Uterus (tissue), 4 donors: ENCODE data around the gene DOCK4. TPM values are rescaled to one million over a fixed set of nuclear protein-coding genes. Genes with fewer than 3 reads are reported as not detected.

Experiments
- DNase-seq, 2 donors: peaks; one replicate each; pipeline ENCODE4 v3.0.0-alpha.2; 2019 to 2020
- H3K27ac ChIP-seq, 2 donors: fragments of 200-600 bp; sonication (generic); 1 replicate in 1 of 2; 2 replicates in 1 of 2; pipeline ENCODE4 v1.5.1; 2016 to 2018
- H3K27me3 ChIP-seq, 2 donors: fragments of 200-600 bp; sonication (generic); one replicate each; pipeline ENCODE4 v1.5.1; 2018 to 2019; ENCODE audit warnings: control low read depth in 1 of 2
- H3K36me3 ChIP-seq, 2 donors: fragments of 200-600 bp; sonication (generic); one replicate each; pipeline ENCODE4 v1.5.1; 2019; ENCODE audit warnings: control low read depth in 1 of 2
- H3K4me1 ChIP-seq, 2 donors: fragments of 200-600 bp; sonication (generic); one replicate each; pipeline ENCODE4 v1.5.1; 2018 to 2019; ENCODE audit warnings: control low read depth in 1 of 2
- H3K4me3 ChIP-seq, 2 donors: fragments of 200-600 bp; sonication (generic); 1 replicate in 1 of 2; 2 replicates in 1 of 2; pipeline ENCODE4 v1.5.1; 2018 to 2019; ENCODE audit warnings: mild to moderate bottlenecking in 1 of 2
- H3K9me3 ChIP-seq, 2 donors: fragments of 200-600 bp; sonication (generic); one replicate each; pipeline ENCODE4 v1.5.1; 2019; ENCODE audit warnings: control low read depth in 1 of 2
- CTCF ChIP-seq, 4 experiments: fragments of 200-600 bp in 2 of 4; fragments of 450-650 bp in 2 of 4; sonication (generic) in 2 of 4; IDR thresholded peaks; one replicate each; pipeline ENCODE4 v1.5.1; 2016 to 2019; ENCODE audit warnings: antibody characterized with exemption in 4 of 4, mild to moderate bottlenecking in 2 of 4, moderate library complexity in 1 of 4
- POLR2A ChIP-seq, 2 donors: fragments of 450-650 bp; IDR thresholded peaks; one replicate each; pipeline ENCODE4 v1.6.1; 2016; ENCODE audit warnings: antibody characterized with exemption in 2 of 2, mild to moderate bottlenecking in 1 of 2, moderate library complexity in 1 of 2
- intact Hi-C: fragments of 100-400 bp; cut with DNase I; formaldehyde crosslinking; loops from one replicate; pipeline ENCODE4 v1.15.1; 2023; ENCODE audit warnings: low total_unique reads
- total RNA-seq, 4 donors: library from RNA; depleted of rRNA in 3 of 4; stranded (reverse); fragments of >200 nt in 3 of 4; gene quantifications; one replicate each; pipeline versions ENCODE4 v1.1.0 to v1.2.4, GENCODE V29; 2014 to 2023
- donor health status: DM: yes; HTN: yes; CAD: no.

The DOCK4 gene
- total RNA-seq, 4 donors from 2014 or later, result 48.8 to 217 (median 72.3) TPM

DNA sequence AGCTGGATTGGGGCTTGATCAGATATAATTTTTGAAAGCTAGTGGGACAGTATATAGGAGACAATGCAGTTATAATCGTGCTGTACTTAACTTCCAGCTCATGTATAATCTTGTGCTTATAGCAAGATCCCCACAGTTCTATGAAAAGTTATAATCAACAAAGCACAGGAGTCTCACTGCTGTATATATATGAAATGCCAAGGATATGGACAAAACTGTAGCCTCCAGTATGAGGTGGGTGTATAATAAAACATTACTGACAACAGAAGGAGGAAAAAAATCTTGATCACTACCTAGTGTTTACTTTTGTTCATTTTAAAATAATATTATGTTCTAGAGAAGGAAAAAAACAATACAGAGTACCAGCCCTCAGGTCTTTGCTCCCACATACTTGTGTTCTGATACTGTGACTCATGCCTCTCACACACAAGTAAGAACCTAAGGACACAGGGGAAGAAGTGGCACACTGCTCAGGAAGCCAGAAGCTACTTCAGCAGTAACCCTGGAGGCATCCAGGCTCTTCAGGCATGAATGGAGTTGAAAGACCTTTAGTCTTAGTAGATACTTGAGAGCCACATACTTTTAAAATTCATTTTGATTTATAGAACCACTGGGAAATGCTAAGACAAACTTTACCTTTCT lies 378.2 kb downstream of the DOCK4 start:
- DNase-seq, result no peak
- H3K4me1 ChIP-seq, result no peaks in the 10 kb centered on the region

GRCh38 chr7:111825046-111825445 lies 381.2 kb downstream of the DOCK4 start:
- DNase-seq, result no peak
- Histone ChIP-seq H3K9me3 (no peaks in the 10 kb centered on the region), H3K27ac (no peak overlapping the region), H3K4me1 (no peaks in the 10 kb centered on the region), H3K36me3 (no peaks in the 10 kb centered on the region), H3K27me3 (no peaks in the 10 kb centered on the region), H3K4me3 (no peak overlapping the region)
- intact Hi-C loops, result no loop called here
- TF ChIP-seq POLR2A (IDR thresholded peaks at IDR 0.05) (no peak), CTCF (IDR thresholded peaks at IDR 0.05) (no peak)

More for the DNA sequence above, 378.2 kb downstream of the DOCK4 start:
- Histone ChIP-seq H3K9me3 (no peaks in the 10 kb centered on the region), H3K27ac (no peak overlapping the region), H3K4me3 (no peak overlapping the region), H3K27me3 (no peaks in the 10 kb centered on the region), H3K36me3 (no peaks in the 10 kb centered on the region)
- no peak for TF ChIP-seq POLR2A (IDR thresholded peaks at IDR 0.05)
- no peak for TF ChIP-seq CTCF (IDR thresholded peaks at IDR 0.05)
- intact Hi-C loops, result no loop called here

DNA sequence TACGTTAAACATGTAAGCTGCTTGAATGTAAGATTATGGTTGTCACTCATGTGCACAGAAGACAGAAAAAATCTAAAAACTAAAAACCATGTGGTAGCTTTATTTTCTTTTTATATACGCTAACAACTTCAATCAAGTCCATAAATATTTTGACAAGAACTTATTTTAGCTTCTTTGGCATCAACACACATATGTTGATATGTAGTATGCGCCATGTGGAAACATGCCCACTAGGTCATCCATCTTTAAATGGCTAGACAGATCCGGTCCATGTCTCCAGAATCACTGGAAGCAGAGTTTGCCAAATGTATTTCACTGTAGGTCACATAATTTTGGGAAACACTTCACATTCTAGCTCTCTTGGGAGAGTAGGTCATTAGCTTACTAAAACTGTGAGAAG lies 382.4 kb downstream of the DOCK4 start:
- intact Hi-C loops, result no loop called here
- TF ChIP-seq POLR2A (IDR thresholded peaks at IDR 0.05), result no peak
- no peak for TF ChIP-seq CTCF (IDR thresholded peaks at IDR 0.05)
- Histone ChIP-seq H3K4me1 (no peaks in the 10 kb centered on the region), H3K4me3 (no peak overlapping the region), H3K36me3 (no peaks in the 10 kb centered on the region), H3K27me3 (no peaks in the 10 kb centered on the region), H3K9me3 (no peaks in the 10 kb centered on the region), H3K27ac (no peak overlapping the region)
- DNase-seq, result no peak

DNA sequence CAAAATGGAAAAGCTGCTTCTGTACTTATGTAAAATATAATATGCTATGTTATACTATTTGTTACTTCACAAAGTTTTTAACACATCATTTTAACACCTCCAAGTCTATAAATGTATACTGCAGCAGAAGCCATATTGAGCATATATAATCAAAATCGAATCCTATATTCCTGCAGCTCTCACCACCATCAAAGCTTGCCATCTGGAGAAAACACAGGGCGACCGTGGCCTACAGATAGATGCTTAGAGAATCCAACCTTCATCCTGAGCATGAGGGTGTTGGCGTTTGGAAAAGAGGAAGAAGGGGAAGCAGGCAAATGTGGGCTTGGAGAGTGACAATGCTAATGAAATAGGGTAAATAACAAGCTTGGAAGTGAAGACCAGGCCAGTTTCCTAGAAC lies 385.2 kb downstream of the DOCK4 start:
- no peak for TF ChIP-seq CTCF (IDR thresholded peaks at IDR 0.05)
- TF ChIP-seq POLR2A (IDR thresholded peaks at IDR 0.05), result no peak
- DNase-seq, result no peak
- intact Hi-C loops, result no loop called here
- H3K9me3 ChIP-seq, result no peaks in the 10 kb centered on the region
- no peaks in the 10 kb centered on the region for H3K36me3 ChIP-seq
- H3K4me3 ChIP-seq, result no peak overlapping the region
- no peaks in the 10 kb centered on the region for H3K4me1 ChIP-seq
- H3K27me3 ChIP-seq, result no peaks in the 10 kb centered on the region
- H3K27ac ChIP-seq, result no peak overlapping the region

DNA sequence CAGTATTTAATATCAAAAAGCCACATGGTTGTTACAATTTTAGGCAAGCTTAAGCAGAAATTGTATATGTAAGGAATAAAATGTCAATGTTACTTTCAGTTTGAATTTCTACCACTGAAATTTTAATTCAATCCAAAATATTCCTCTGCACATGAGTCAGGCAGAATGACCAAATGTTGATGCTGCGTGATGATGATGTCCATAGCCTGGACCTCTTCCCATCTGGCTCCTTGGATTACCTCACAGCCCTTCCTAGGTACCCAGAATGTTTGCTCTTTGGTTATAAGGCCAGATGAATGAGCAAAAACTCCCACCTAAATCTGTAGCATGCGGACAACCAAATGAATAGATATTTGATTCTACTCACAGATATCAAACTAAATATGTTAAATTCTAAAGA lies 385.6 kb downstream of the DOCK4 start:
- H3K9me3 ChIP-seq, result no peaks in the 10 kb centered on the region
- H3K36me3 ChIP-seq, result no peaks in the 10 kb centered on the region
- intact Hi-C loops, result no loop called here
- H3K27me3 ChIP-seq, result no peaks in the 10 kb centered on the region
- no peak overlapping the region for H3K27ac ChIP-seq
- H3K4me1 ChIP-seq, result no peaks in the 10 kb centered on the region
- TF ChIP-seq CTCF (IDR thresholded peaks at IDR 0.05) (no peak), POLR2A (IDR thresholded peaks at IDR 0.05) (no peak)
- H3K4me3 ChIP-seq, result no peak overlapping the region
- no peak for DNase-seq
